GM19397 (cell line): ENCODE results near the gene LRRC10B.

Experiments used
- ATAC-seq: cut with Tn5 transposase; IDR thresholded peaks from one replicate; pipeline ENCODE4 v1.9.1; 2021; ENCODE audit warnings: mild to moderate bottlenecking, moderate library complexity; ENCODE audit not compliant: unreplicated experiment

Gene LRRC10B

GRCh38 chr11:61543606-61544306 is 35.2 kb downstream of the LRRC10B start:
- ATAC-seq = no peak

- ATAC-seq = no peak
Observed at GRCh38 chr11:61544466-61544865, 35.9 kb downstream of the LRRC10B start.

- ATAC-seq = no peak
Observed at GRCh38 chr11:61545341-61545740, 36.8 kb downstream of the LRRC10B start.

DNA sequence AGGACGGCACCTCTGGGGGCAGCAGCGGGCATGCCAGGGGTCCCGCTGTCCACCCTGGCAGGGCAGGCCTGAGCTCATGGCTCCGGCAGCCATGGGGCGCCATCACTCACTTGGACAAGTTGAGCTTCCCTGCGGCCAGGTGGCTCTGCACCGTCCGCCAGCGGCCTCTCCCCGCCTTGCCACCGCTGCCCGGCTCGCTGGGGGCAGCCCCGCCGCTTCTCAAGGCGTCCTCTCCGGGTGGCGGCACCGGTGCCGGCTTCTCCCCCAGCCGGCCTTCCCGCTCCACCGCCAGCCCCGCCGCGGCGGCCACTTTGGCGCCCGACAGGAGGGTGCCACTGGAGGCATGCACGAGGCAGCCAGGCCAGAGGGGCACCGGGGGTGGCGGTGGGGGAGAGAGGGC is 37.4 kb downstream of the LRRC10B start:
- no peak for ATAC-seq

- ATAC-seq = no peak
Observed at GRCh38 chr11:61546663-61547062, 38.1 kb downstream of the LRRC10B start.

DNA sequence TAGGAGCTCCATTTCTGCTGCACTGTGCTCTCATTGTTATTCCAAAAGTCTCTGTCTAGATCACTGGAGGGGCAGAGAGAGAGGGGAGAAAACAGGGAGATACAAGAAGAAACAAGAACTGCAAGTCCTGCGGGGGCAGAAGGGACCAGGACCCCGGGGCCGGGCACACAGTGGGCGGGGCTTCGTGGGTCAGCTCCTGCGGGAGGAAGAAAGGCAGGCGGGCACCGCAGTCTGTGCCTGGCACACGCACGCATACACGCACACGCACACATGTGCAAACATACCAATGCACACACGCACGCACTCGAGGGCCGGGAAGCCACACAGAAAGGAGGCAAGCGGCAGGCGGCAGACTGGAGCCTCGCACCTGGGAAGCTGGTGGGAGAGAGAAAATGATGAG is 38.7 kb downstream of the LRRC10B start:
- ATAC-seq = no peak

DNA sequence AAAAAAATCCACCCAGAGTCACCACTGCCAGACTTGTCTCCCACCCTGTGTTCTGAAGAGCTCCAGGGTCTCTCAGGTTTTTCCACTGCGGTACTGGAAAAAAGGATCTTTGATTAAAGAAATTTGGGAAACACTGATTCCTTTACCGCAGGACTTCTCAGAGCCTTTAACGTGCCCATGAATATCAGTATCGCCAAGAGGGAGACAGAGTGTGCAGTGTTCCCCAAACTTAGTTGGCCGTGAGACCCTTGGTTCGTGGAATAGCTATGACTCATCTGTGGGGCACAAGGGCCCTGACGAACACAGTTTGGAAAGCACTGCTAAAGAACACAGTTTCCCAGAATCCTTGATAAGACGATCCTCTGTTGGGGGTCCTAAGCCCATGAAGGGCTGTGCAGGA is 40.6 kb downstream of the LRRC10B start:
- no peak for ATAC-seq

DNA sequence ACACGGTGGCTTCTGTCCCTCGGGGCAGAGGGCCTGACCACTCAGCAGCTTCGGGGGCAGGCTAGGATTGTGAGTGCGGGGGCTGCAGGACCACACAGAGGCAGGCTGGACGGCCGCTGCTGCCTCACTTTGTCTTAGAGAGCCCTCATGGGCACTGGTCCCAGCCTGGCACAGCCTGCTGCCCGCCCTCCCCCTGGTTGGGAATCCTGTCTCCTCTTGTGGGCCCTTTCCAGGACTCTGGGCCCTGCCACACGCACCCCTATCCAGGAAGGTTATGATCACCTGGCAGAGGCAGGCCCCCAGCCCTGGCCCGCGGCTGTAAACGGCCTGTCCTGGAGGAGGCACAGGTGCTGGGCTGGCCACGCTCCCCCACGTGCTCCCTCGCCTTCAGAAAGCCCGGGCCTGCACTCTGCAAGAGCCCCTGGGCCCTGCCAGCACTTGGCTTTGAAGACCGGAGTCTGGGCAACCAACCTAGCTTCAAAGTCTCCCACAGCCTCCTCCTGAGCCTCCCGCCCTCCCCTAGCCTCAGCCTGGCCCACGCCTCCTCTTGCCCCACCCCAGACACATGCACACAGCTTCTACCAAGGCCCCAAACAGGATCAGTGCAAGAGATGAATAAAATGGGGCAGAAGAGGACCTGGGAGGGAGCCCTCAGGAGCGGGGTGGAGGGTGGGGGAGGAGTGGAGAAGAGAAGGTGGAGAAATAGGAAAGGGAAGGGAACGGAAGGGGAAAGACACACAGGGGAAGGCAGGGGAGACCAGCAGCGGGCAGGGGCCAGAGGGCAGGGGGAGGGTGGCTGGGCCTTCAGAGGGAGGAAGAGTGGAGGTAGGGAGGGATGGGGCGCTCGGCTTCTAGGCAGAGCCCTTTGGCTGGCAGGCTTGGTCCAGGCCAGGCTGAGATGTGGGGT is 41.4 kb downstream of the LRRC10B start:
- ATAC-seq = no peak

DNA sequence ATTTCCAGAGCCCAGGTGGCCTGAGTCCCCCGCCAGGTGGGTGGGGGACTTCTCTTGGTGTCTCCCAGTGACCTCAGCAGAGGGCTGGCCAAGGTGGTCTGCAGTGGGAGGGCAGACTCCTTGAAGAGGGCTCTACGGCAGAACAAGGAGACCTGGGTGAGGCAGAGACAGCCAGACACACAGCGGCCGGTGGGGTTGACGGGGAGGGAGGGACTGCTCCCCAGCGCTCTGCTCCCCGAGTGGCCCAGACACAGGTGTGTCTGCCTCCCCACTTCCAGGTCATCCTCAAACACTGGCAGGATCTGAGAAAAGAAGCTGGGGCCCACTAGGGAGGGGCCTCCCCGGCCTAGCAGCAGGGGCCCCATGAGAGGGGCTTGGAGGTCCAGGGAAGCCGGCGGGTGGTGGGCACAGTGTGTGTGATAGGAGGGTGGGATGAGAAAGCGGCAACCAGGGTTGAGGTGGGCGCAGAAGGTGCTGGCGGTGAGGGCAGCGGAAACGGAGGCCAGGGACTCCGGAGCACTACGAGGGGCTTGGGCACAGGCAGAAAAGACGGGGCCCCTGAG is 42.2 kb downstream of the LRRC10B start:
- ATAC-seq = no peak

DNA sequence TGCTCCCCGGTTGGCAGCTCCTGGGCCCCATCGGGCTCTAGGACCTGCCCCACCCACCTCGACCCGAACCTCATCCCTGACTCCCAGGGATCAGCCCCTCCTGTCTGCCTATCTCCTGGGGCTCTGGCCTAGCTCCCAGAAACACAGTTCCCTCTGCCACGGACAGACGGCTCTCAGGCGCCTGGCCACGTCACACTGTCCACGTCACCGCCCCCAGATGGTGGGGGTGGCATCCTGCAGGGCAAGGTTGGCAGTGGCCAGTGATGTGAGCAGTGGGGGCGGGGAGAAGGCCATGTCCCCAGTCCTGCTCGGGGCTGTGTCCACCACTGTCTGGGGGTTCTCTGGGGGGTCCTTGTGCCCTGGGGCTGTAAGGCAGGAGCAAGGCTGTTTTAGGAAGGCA is 43.1 kb downstream of the LRRC10B start:
- no peak for ATAC-seq

DNA sequence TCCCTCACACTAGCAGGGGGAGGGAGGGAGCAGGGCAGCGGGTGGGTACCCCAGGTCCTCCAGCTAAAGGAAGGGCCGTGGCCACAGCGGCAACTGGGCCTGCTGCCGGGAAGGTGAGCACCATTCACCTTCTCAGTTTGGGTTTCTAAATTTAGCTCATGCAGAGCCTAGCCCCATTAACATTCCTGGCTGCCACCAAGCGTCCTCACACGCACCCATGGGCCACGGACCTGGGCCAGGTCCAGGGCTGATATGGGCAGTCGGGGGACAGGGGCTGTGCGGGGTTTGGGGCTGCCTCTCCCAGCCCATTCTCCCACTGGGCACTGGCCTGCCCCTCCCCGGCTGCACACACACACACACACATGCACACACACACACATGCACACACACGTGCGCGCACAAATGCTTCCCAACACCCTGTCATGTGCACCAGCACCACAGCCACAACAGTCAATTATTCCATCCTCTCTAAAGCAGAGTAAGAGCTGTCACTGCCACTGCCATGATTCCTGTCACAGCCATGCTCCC is 43.6 kb downstream of the LRRC10B start:
- no peak for ATAC-seq

GRCh38 chr11:61553373-61554171 is 45.0 kb downstream of the LRRC10B start:
- ATAC-seq = no peak

- ATAC-seq = no peak
Observed at GRCh38 chr11:61554172-61554988, 45.8 kb downstream of the LRRC10B start.

- no peak for ATAC-seq
Observed at GRCh38 chr11:61555051-61555969, 46.8 kb downstream of the LRRC10B start.

DNA sequence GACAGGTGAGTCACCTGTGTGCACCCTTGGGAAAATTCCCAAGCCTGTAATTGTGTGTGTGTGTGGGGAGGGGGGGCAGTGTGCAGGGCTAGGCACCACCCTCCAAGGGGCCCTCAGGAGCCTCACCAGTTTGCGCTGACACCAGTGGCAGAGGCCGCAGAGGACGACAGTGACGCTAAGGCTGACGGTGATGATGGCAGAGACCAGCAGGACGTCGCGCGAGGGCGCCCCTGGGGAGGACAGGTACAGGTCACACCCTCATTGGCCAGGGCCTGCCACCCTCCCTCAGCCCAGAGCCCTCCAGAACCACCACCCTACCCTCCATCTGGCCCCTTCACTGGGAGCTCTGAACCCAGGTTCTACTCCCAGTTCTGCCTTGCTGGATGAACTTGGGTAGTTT is 47.4 kb downstream of the LRRC10B start:
- no peak for ATAC-seq

DNA sequence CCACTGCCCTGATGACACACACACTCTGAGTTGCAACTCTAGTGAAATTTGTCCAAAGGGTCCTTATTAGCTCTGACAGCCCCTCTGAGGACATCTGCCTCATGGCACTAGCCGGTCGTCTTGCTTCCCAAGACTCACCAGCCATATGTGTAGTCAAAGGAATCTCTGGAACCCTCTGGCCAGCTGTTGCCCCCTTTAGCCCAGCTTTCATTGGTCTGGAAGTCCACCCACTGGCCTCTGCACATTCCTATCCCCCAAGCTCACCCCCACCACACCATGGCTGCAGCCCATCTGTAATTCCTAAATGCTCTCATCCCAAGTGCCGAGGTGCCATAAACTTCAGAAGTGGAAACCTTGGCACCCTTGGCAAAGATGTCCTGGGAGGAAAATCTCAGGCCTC is 48.1 kb downstream of the LRRC10B start:
- no peak for ATAC-seq
